GM12865 (cell line): ENCODE data around the gene CTNNBL1.
"Not testable (repeated sequence)": the region's sequence is repeated elsewhere in the genome, so short reads cannot be mapped to it uniquely, and the experiment has no call there.

Experiments
- DNase-seq: peaks from one replicate; pipeline ENCODE4 v3.0.0; 2010; ENCODE audit warnings: low read depth
- H3K4me3 ChIP-seq: 2 replicates; pipeline ENCODE4 v1.5.1; 2011; ENCODE audit warnings: mild to moderate bottlenecking, low read depth, low read length, control low read depth
- TF ChIP-seq, protein P1 (sequence below): IDR thresholded peaks from 2 replicates; pipeline ENCODE4 v1.5.1; 2011; ENCODE audit warnings: low read length, control low read depth, low read depth, inconsistent platforms; ENCODE audit not compliant: insufficient read depth; ENCODE audit errors: missing control alignments

Gene CTNNBL1

GRCh38 chr20:37853823-37854375 is 160.1 kb downstream of the CTNNBL1 start:
- peak; percentile 82 for DNase-seq
- TF ChIP-seq, protein P1, sequence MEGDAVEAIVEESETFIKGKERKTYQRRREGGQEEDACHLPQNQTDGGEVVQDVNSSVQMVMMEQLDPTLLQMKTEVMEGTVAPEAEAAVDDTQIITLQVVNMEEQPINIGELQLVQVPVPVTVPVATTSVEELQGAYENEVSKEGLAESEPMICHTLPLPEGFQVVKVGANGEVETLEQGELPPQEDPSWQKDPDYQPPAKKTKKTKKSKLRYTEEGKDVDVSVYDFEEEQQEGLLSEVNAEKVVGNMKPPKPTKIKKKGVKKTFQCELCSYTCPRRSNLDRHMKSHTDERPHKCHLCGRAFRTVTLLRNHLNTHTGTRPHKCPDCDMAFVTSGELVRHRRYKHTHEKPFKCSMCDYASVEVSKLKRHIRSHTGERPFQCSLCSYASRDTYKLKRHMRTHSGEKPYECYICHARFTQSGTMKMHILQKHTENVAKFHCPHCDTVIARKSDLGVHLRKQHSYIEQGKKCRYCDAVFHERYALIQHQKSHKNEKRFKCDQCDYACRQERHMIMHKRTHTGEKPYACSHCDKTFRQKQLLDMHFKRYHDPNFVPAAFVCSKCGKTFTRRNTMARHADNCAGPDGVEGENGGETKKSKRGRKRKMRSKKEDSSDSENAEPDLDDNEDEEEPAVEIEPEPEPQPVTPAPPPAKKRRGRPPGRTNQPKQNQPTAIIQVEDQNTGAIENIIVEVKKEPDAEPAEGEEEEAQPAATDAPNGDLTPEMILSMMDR = no peak
- no peak overlapping the region for H3K4me3 ChIP-seq

GRCh38 chr20:37856034-37856433 is 162.2 kb downstream of the CTNNBL1 start:
- not testable (repeated sequence) for H3K4me3 ChIP-seq, DNase-seq

DNA sequence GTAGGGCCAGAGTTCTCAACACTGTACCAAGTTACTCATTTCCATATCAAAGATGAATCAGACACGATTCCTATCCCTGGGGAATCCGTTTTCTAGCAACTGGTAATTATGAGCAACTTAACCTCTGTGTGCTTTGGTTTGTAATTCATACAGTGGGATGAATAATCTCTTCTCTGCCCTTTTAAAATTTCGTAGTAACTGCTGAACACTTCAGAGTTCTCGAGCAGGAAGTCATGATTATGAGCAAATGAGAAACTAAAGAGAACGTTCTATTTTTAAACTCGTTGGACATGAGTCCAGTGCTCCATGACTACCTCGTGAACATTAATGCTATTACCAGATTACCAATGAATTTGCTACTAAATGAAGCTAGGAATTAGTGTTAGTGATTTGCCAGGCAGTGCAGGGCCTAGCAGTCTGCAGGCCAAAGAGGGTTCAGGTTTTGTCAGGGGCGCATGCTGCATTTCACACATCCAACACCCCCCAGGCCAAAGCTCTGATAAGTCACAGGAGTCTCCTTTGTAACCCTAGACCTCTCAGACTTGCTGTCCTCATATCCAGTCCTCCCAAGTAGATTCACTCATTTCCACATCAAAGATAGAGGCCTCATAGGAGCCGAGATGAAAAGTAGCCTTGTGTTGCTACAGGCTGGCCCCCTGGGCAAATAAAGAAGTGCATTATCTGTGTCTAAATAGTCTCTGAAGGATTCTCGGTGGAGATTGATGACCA is 163.3 kb downstream of the CTNNBL1 start:
- no peak overlapping the region for H3K4me3 ChIP-seq
- TF ChIP-seq, protein P1 = no peak
- peak; percentile 28 for DNase-seq

GRCh38 chr20:37859406-37860171 is 165.8 kb downstream of the CTNNBL1 start:
- no peak overlapping the region for H3K4me3 ChIP-seq
- no peak for DNase-seq
- TF ChIP-seq, protein P1 = no peak

GRCh38 chr20:37863289-37863688 is 169.5 kb downstream of the CTNNBL1 start:
- no peak overlapping the region for H3K4me3 ChIP-seq
- TF ChIP-seq, protein P1 = no peak
- no peak for DNase-seq

GRCh38 chr20:37864298-37864697 is 170.5 kb downstream of the CTNNBL1 start:
- DNase-seq = no peak
- TF ChIP-seq, protein P1 = no peak
- no peak overlapping the region for H3K4me3 ChIP-seq

DNA sequence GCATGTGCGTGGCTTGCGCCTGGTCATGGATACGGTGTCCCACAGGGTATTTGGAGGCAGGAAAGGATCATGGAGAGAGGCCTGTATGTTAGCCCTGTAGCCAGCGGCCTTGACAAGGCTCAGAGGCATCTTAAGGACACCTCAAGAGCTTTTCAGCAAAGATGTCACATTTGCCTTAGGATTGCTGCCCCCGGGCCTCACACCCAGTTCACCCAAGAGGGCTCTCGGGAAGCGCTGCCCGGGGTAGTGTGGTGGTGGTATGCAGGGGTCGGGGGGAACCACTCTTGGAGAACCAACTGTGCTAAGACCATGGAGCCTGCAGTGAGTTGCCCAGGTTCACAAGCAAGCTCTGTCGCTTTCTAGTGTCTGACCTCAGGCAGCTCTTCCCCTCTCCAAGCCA is 172.2 kb downstream of the CTNNBL1 start:
- TF ChIP-seq, protein P1 = no peak
- no peak overlapping the region for H3K4me3 ChIP-seq
- DNase-seq = no peak
